KMS-11 (cell line): ENCODE data around the gene TMEM234.

Experiments
- H2AFZ ChIP-seq: fragments of 200-600 bp; sonication (generic); 2 replicates; pipeline ENCODE4 v1.6.1; 2016; ENCODE audit warnings: antibody characterized with exemption, mixed run types, low read depth
- H3K27ac ChIP-seq: fragments of 200-600 bp; sonication (generic); 2 replicates; pipeline ENCODE4 v1.6.1; 2016; ENCODE audit warnings: mild to moderate bottlenecking, mixed run types
- H3K27me3 ChIP-seq: fragments of 200-600 bp; sonication (generic); 2 replicates; pipeline ENCODE4 v1.6.1; 2017; ENCODE audit warnings: mild to moderate bottlenecking, low read depth, mixed run types, moderate library complexity; ENCODE audit not compliant: insufficient read depth
- H3K36me3 ChIP-seq: fragments of 200-600 bp; sonication (generic); 2 replicates; pipeline ENCODE4 v1.6.1; 2017; ENCODE audit warnings: mild to moderate bottlenecking, mixed run types; ENCODE audit not compliant: insufficient read depth
- H3K4me1 ChIP-seq: fragments of 200-600 bp; sonication (generic); 2 replicates; pipeline ENCODE4 v1.6.1; 2016; ENCODE audit warnings: mild to moderate bottlenecking, low read depth, mixed run types; ENCODE audit not compliant: poor library complexity, severe bottlenecking
- H3K4me2 ChIP-seq: fragments of 200-600 bp; sonication (generic); 2 replicates; pipeline ENCODE4 v1.7.0; 2016; ENCODE audit warnings: mild to moderate bottlenecking, mixed run types
- H3K4me3 ChIP-seq: fragments of 200-600 bp; sonication (generic); IDR thresholded peaks from 2 replicates; pipeline ENCODE4 v1.6.1; 2017; ENCODE audit warnings: low read depth, low read length, mixed read lengths; ENCODE audit not compliant: insufficient read depth
- H3K79me2 ChIP-seq: fragments of 200-600 bp; sonication (generic); 2 replicates; pipeline ENCODE4 v1.6.1; 2016; ENCODE audit warnings: low read depth, mixed run types; ENCODE audit not compliant: insufficient read depth
- H3K9ac ChIP-seq: fragments of 200-600 bp; sonication (generic); 2 replicates; pipeline ENCODE4 v1.6.1; 2016; ENCODE audit warnings: mild to moderate bottlenecking, mixed run types
- H4K20me1 ChIP-seq: fragments of 200-600 bp; sonication (generic); 2 replicates; pipeline ENCODE4 v1.6.1; 2016; ENCODE audit warnings: mild to moderate bottlenecking, mixed run types; ENCODE audit not compliant: insufficient read depth
- CTCF ChIP-seq: fragments of 200-600 bp; sonication (generic); conservative IDR thresholded peaks from 2 replicates; pipeline ENCODE4 v1.6.1; 2017; ENCODE audit warnings: low read depth, mild to moderate bottlenecking, antibody characterized with exemption, low read length, moderate library complexity, mixed read lengths

TMEM234 gene

GRCh38 chr1:32204943-32205361 is 17.2 kb downstream of the TMEM234 start:
- no peaks in the 10 kb centered on the region for H3K36me3 ChIP-seq
- no peak overlapping the region for H3K27ac ChIP-seq
- H3K4me1 ChIP-seq = peaks cover 48% of the 10 kb centered on the region

GRCh38 chr1:32201011-32201855 is 20.9 kb downstream of the TMEM234 start:
- Histone ChIP-seq H3K9ac (peak overlapping the region; percentile 51; the same call in 1 of the 2 replicates), H3K27ac (peak overlapping the region; percentile 18), H3K27me3 (no peaks in the 10 kb centered on the region), H4K20me1 (no peaks in the 10 kb centered on the region), H3K4me1 (peaks cover 71% of the 10 kb centered on the region), H3K4me2 (peak overlapping the region; percentile 66; the same call in 1 of the 2 replicates), H3K4me3 (peak overlapping the region; percentile 23), H3K79me2 (no peaks in the 10 kb centered on the region), H3K36me3 (no peaks in the 10 kb centered on the region), H2AFZ (peak overlapping the region; percentile 84; the same call in 1 of the 2 replicates)
- no peak for TF ChIP-seq CTCF

More at GRCh38 chr1:32204943-32205361, 17.2 kb downstream of the TMEM234 start:
- H3K4me3 ChIP-seq = no peak overlapping the region
- peak overlapping the region; percentile 67; the same call in 1 of the 2 replicates for H3K9ac ChIP-seq
- H4K20me1 ChIP-seq = no peaks in the 10 kb centered on the region
- H3K27me3 ChIP-seq = no peaks in the 10 kb centered on the region
- H3K79me2 ChIP-seq = no peaks in the 10 kb centered on the region
- peak overlapping the region; percentile 59 for H2AFZ ChIP-seq
- TF ChIP-seq CTCF = no peak
- H3K4me2 ChIP-seq = peak overlapping the region; percentile 93

- Histone ChIP-seq H3K9ac (peak within 1 kb of the TSS; percentile 51; the same call in 1 of the 2 replicates), H3K79me2 (no peaks in the 10 kb centered on the region), H4K20me1 (no peaks in the 10 kb centered on the region), H3K27me3 (no peaks in the 10 kb centered on the region), H3K4me3 (peak within 1 kb of the TSS; percentile 91), H3K27ac (peak within 1 kb of the TSS; percentile 18), H3K36me3 (no peaks in the 10 kb centered on the region), H2AFZ (peak within 1 kb of the TSS; percentile 84), H3K4me1 (peaks cover 76% of the 10 kb centered on the region), H3K4me2 (peak within 1 kb of the TSS; percentile 66)
- no peak for TF ChIP-seq CTCF
These were observed 21.7 kb downstream of the TMEM234 start, which contains the start of gene CCDC28B for GRCh38 chr1:32200226-32201010. TSS of gene CCDC28B (plus strand) at chr1:32200595. CDS start at chr1:32201936, 1,341 bp downstream.

GRCh38 chr1:32199717-32200072 is 22.5 kb downstream of the TMEM234 start:
- H3K4me1 ChIP-seq = peaks cover 77% of the 10 kb centered on the region
- H3K36me3 ChIP-seq = no peaks in the 10 kb centered on the region
- no peak overlapping the region for H3K4me3 ChIP-seq
- no peaks in the 10 kb centered on the region for H4K20me1 ChIP-seq
- no peaks in the 10 kb centered on the region for H3K79me2 ChIP-seq
- H3K27me3 ChIP-seq = no peaks in the 10 kb centered on the region
- peak overlapping the region; percentile 51; the same call in 1 of the 2 replicates for H3K9ac ChIP-seq
- no peak for TF ChIP-seq CTCF
- H3K27ac ChIP-seq = no peak overlapping the region
- H2AFZ ChIP-seq = no peak overlapping the region
- H3K4me2 ChIP-seq = peak overlapping the region; percentile 66
